ENCODE results near the gene DEPDC7.

The DEPDC7 gene

DNA sequence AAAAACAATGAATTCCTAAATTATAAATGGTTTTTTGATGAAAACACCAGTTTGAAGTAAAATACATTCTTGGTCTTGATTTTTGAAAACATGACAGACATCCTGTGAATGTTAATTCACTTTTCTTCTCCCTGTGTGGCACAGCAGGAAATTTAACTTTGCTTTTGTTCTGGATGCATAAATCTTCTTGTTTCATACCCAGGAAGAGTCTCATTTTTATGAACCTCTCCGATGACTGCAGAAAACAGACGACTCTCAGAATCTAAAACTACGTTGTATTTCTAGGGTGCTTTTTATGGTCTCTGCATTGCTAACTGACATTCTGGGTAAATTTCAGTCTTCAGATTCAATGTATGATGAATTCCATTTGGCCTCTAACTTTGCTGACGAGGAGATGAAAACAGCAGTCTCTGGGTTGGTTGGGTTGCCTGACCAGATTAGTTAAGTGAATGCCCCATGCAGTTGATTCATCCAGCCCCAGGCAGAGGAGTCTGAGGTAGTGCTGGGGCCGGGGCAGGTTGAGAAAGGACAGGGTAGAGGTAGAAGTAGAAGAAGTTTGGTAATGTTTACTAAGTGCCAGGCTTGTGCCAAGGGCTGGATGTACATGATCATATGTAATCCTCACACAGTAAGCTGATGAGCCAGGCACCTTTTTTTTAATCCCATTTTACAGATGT lies 43.8 kb downstream of the DEPDC7 start:
- TF ChIP-seq, protein P1, sequence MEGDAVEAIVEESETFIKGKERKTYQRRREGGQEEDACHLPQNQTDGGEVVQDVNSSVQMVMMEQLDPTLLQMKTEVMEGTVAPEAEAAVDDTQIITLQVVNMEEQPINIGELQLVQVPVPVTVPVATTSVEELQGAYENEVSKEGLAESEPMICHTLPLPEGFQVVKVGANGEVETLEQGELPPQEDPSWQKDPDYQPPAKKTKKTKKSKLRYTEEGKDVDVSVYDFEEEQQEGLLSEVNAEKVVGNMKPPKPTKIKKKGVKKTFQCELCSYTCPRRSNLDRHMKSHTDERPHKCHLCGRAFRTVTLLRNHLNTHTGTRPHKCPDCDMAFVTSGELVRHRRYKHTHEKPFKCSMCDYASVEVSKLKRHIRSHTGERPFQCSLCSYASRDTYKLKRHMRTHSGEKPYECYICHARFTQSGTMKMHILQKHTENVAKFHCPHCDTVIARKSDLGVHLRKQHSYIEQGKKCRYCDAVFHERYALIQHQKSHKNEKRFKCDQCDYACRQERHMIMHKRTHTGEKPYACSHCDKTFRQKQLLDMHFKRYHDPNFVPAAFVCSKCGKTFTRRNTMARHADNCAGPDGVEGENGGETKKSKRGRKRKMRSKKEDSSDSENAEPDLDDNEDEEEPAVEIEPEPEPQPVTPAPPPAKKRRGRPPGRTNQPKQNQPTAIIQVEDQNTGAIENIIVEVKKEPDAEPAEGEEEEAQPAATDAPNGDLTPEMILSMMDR (IDR thresholded peaks at IDR 0.05; ENCODE audit: low read depth, low read length, missing control alignments): no peak
- DNase-seq (ENCODE audit: extremely low read depth, low read depth): no peak
- H3K4me3 ChIP-seq (replicated peaks; ENCODE audit: low read depth, low read length): no peak overlapping the region

DNA sequence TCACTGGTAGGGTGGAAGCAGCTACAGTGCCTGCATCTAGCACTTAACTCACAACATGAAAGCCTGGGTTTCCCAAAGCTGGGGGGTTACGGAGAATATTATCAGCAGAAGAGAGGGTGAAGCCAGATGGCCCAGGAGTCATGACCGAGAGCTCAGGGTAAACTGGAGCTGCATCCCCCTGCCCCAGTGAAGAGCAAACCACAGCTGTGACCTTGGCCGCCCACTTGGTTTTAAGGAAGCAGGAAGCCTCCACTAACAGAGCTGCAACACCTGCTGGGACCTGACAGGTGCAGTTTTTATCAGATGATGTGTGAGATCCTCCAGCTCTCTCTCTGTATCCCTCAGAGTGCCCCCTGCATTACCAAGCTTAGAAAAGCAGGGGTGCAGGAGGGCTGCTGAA lies 44.6 kb downstream of the DEPDC7 start:
- TF ChIP-seq, protein P1 (IDR thresholded peaks at IDR 0.05; ENCODE audit: low read depth, low read length, missing control alignments): no peak
- no peak for DNase-seq (ENCODE audit: extremely low read depth, low read depth)
- H3K4me3 ChIP-seq (replicated peaks; ENCODE audit: low read depth, low read length): no peak overlapping the region

DNA sequence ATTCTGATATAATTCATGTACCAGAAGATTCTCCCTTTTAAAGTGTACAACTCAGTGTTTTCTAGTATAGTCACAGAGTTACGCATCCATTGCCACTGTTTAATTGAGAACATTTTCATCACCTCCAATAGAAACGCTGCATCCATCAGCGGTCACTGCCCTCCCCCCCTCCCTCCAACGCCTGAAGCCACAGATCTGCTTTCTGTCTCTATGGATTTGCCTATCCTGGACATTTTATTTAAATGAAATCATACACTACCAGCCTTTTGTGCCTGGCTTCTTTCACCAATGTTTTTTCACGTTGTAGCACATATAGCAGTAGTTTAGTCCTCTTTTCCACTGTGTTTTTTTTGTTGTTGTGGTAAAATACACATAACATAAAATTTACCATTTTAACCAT lies 46.5 kb downstream of the DEPDC7 start:
- DNase-seq (ENCODE audit: extremely low read depth, low read depth): no peak
- H3K4me3 ChIP-seq (replicated peaks; ENCODE audit: low read depth, low read length): no peak overlapping the region
- TF ChIP-seq, protein P1 (IDR thresholded peaks at IDR 0.05; ENCODE audit: low read depth, low read length, missing control alignments): no peak

DNA sequence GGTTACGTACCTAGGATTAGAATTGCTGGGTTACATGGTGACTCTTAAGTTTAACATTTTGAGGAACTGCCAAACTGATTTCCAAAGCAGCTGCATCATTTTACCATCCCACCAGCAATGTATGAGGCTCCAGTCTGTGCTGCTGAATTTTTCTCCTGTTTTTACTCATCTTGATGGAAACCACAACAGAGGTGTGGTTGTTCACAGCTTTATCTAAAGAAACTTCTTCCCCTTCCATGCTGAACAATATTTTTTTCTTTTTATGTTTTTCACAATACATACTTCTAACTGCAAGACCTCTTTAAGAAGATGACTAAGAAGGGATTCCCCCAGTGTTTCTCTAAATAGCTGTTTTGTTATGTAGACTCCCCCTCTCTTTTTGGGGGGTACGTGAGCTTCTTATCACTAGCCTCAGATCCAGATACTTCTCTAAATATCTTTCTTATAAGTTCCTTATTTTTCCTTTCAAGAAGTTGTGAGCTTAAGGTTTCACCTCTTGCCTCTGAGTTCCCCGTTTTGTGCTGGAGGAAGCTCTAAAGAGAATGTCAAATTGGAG lies 47.7 kb downstream of the DEPDC7 start:
- H3K4me3 ChIP-seq (replicated peaks; ENCODE audit: low read depth, low read length): no peak overlapping the region
- TF ChIP-seq, protein P1 (IDR thresholded peaks at IDR 0.05; ENCODE audit: low read depth, low read length, missing control alignments): no peak
- no peak for DNase-seq (ENCODE audit: extremely low read depth, low read depth)

DNA sequence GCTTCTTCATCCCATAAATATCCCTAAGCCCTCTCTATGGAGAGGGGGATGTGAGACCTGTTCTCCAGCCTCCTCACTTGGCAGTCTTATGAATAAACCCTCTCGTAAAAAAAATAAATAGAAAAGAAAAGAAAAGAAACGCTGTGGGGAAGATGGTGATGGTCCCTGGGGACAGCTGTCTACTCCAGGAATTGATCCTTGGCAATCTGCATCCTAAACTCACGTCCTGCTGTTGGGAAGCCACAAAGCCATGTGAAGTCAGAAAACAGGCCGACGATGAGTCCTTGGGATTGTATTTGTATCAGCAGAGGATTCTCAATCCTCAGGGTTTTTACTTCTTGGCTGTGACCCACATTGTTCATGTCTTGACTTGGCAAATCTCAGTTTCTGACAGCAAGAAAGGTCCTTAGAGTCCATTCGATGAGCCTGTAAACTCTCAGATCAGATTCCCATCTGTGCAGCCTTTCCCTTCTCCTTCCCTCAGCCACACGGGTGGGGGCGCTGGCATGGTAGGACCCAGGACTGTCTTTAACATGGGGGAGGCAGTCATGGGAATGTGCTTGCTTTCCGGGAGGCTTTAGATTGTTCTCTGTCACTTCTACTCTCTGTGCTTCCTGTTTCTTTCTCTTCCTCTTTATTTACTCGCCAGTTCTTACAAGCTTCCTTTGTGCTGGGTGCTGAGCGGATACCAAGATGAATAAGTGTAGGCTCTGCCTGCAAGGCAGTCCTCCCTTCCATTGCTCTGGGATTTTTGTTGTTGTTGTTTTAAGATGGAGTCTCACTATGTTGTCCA lies 48.6 kb downstream of the DEPDC7 start:
- TF ChIP-seq, protein P1 (IDR thresholded peaks at IDR 0.05; ENCODE audit: low read depth, low read length, missing control alignments): no peak
- DNase-seq (ENCODE audit: extremely low read depth, low read depth): no peak

DNA sequence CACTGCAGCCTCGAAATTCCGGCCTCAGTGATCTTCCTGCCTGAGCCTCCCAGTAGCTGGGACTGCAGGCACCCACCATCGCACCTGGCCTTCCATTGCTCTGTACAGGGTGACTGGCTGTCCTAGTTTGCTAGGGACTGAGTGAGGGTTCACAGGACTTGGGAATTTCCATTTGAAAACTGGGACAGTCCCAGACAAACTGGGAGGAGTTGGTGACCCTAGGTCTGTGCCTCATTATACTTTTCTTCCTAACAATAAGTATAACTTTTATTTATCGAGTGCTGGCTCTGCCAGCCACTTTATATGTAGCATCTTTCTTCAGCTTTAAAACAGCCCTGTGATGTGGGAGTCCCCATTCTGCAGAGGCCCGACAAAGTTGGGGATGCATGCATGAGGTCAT lies 49.2 kb downstream of the DEPDC7 start:
- TF ChIP-seq, protein P1 (IDR thresholded peaks at IDR 0.05; ENCODE audit: low read depth, low read length, missing control alignments): no peak
- H3K4me3 ChIP-seq (replicated peaks; ENCODE audit: low read depth, low read length): no peak overlapping the region
- no peak for DNase-seq (ENCODE audit: extremely low read depth, low read depth)

More for the DNA sequence above, 48.6 kb downstream of the DEPDC7 start:
- H3K4me3 ChIP-seq (replicated peaks; ENCODE audit: low read depth, low read length): no peak overlapping the region

Data from HFF-Myc (cell line).